NCI-H146 (cell line): ENCODE data around the gene PITPNB.
A peak's percentile ranks its signal among the peaks of the same experiment; 100 is the strongest.

Source experiments
- DNase-seq: peaks from one replicate; lab custom pipeline; 2025; lab: John Stamatoyannopoulos, UW

PITPNB gene

GRCh38 chr22:27919942-27920755 is 1.1 kb upstream of the PITPNB start:
- DNase-seq = peak; percentile 31

DNA sequence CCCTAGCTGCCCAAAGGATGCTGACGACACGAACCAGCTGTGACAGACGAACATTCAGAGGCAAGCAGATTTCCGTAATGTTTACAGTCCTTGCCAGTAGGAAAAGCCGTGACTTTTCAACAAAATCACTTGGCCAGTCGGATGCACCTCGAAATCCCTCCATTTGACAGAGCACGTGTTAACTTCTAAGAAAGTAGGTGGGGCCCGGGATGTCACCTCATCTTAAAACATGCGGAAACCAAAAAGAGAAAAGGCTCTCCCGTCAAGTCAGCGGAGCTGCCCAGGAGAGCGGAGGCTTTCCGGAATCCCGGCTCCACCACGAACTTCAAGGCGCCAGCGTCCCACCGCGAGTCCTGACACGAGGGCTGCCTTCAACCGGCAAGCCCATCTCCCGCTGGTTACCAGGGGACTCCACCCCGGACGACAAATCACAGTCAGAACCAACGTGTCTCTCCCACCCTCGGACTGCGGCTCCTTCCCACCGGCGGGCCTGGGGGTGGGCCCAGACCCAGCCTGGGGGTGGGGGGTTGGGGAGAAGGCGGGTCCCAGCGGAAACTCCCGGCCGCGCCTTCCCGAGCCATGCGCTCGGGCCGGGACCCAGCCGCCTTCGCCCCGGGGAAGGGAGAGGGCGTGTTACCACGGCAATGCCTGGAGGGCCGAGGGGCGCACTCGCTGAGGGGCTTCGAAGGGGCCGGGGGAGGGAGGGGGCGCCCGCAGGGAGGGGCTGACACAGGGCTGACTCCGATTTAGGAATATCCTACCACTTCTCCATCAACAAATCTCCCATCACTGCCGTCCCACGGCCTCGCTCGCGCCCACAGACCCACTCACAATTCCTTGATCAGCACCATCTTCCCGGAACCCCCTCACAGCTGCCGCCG is 475 bp downstream of the PITPNB start:
- DNase-seq = peak; percentile 62

GRCh38 chr22:27915986-27916385 is 3.1 kb downstream of the PITPNB start:
- DNase-seq = no peak

- DNase-seq = no peak
Measured at GRCh38 chr22:27913162-27913741, 5.8 kb downstream of the PITPNB start.

DNA sequence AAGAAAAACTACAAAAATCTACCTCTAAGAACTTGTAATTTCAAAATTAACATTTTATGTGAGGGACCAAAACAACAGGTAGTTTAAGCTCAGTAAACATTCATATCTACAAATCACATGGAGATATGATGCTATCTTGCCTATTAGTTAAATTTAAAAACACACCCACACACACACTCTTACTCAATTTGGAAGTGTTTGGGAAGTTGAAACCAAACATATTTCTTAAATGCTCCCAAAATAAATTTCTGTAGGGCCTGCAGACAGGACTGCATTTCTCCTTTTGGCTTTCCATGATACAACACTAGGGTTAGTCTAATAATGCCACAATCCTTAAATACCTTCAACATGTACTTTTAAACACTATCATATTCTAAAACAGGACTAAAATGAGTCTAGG is 7.0 kb downstream of the PITPNB start:
- DNase-seq = no peak

- no peak for DNase-seq
Measured at GRCh38 chr22:27911330-27911729, 7.7 kb downstream of the PITPNB start.

GRCh38 chr22:27906241-27906640 is 12.8 kb downstream of the PITPNB start:
- DNase-seq = no peak

DNA sequence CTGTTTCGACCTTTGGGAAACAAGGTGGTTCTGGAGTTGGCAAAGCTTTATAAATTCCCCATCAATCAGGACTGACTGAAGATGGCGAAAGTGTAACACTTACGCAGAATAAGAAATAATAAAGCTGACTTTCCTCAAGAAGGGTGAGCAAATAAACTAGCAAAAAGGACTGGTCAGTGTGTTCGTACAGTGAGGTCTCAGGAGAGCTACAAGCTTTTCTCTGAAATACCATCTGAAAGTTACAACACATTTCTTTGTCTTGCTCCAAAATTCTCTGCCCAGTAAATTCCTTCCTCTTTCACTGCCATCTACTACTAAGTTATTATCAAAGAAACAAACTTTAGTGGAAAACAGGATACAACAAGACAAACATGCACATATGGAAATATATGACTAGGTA is 13.4 kb downstream of the PITPNB start:
- no peak for DNase-seq

GRCh38 chr22:27903805-27904473 is 15.1 kb downstream of the PITPNB start:
- DNase-seq = no peak

DNA sequence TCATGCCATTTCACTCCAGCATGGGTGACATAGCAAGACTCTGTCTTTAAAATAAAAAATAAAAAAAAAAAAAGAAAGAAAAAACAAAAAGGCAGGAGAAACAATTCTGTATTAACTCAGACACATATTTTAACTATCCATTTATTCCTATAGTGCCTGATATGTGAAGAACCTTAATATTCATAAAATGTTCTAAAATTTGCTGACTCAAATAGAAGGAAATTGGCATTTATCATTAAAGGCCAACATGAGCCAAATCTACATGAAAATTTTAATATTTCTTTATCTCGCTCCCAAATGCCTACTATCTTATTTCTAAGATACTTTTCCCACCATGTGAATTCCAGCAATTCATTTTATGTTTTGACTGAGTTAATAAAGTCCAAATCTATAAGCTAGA is 18.9 kb downstream of the PITPNB start:
- no peak for DNase-seq

- DNase-seq = no peak
Measured at GRCh38 chr22:27896245-27896644, 22.8 kb downstream of the PITPNB start.

GRCh38 chr22:27895600-27895999 is 23.5 kb downstream of the PITPNB start:
- DNase-seq = no peak

DNA sequence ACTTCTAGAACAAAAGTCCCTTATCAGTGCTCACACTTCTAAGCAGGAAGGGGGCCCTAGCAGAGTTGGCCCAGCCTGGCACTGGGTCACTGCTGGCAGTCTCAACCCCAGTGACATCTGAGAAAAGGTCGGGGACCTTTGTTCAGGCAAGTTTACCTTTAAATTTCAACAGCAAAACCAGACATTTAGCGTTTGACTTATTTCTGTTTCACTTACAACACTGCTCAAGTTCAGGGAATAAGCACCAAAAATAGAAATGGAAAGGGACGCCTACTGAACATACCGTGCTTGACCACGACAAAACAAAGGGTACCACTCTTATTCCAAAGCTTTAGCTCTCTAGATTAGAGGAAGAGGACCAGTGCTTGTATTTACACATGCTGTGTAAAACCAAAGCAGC is 26.2 kb downstream of the PITPNB start:
- DNase-seq = no peak

- DNase-seq = no peak
Measured at GRCh38 chr22:27892064-27892463, 27.0 kb downstream of the PITPNB start.

DNA sequence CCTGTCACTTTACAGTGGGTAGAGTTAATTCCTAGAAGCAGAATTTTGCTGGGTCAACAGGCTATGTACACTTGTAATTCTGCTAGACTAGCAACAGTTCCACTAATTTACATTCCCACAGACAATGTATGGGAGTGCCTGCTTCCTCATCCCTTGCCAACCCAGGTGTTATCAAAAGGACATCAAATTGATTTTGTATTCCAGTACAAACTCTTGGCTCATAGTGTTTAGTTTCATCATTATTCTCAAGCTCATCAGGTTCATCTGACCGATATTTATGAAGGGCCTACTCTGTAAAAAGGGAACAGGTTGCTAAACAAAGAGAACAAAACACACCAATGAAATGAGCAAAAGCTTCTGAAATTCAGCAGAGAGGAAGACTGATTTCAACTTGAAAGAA is 30.7 kb downstream of the PITPNB start:
- no peak for DNase-seq

DNA sequence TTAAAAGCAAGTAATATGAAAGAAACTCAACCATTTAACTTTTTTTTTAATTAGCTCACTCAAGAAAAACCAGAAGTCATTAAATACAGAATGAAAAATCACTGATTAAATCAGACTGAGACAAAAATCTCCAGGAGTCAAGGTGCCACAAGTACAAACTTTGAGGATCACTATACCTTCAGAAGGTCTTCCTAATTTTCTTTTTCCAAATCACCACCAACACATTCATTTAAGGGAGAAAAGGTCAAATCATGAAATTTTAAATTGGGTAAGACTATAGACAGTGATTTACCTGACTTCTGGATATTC is 32.3 kb downstream of the PITPNB start:
- no peak for DNase-seq

GRCh38 chr22:27885977-27886842 is 32.8 kb downstream of the PITPNB start:
- peak; percentile 12 for DNase-seq

DNA sequence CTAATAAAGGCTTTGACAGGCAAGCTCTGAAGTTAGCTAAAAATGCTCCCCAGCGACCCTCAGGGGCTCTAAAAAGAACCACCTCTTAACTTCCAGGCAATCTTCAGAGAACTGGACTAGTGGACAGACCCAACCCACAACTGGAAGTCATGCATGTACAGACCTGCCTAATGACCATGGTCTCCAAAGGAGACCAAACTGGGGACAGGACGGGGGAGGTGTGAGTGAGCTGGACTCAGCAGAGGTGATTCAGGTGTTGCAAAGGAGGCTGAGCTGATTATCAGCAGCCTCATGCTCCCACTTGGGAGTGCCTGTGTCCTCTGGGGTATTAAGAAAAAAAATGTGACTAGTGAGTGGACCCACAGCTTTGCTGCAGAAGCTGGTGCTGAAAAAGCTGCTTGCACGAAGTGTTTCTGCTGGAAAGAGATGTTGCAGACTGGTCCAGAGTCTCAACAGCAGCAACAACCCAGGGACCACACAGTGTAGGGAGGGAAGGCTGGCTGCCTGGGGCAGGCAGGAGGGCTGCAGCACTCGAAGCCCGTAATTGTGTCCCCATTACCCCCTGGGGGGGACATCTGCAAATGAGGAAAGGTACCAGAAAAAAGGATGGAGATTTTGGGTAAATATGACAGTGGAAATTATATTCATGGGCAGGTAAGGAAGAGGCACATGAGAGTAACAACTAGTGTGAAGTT is 35.3 kb downstream of the PITPNB start:
- DNase-seq = peak; percentile 20

- no peak for DNase-seq
Measured at GRCh38 chr22:27882507-27883290, 36.4 kb downstream of the PITPNB start.

DNA sequence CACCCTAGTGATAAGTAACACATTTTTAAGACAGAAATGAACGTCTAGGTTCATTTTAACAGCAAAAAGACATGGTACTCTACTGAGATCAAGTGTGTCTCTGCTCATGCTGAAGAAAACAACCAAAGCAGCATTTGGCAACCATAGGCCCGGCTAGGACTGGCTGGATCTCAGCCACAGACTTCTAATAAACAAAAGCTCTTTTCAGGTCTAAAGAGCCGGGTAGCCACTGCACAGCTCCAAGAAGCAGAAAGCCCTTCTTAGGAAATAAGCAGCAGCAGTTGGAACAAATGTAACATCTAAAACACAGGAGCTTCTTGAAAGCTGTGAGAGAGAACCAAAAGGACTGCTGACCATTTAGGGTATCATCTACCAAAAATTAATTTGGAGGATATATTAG is 37.6 kb downstream of the PITPNB start:
- DNase-seq = no peak
